VCaP (cell line): Measurements from ENCODE around the gene GPN2.

ENCODE experiments used
- H3K27ac ChIP-seq: fragments of 450-650 bp; 2 replicates; pipeline ENCODE4 v1.5.1; 2017
- TF ChIP-seq, protein P1 (sequence below): fragments of 450-650 bp; conservative IDR thresholded peaks from 2 replicates; pipeline ENCODE4 v1.5.1; 2017; ENCODE audit warnings: mild to moderate bottlenecking, moderate library complexity

GPN2 gene

DNA sequence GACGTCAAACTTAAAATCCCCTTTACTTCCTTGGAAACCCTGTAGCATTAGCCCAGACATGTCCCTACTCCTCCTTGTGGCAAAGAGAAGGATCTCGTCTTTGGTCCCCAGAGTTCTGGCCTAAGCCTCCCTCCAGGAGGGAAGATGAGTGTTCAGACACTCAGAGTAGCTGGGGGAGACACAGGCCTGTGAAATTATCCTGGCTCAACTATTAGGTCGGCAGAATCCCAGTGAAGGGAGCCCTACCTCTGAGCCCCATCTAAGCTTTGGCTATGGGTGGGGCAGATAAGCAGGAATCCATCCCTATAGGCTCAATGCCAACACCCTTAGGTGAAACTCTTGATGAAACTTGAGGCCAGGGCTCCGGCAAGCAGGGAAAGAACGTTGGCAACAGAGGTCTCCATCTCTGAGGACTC, 28.8 kb downstream of the GPN2 start:
- no peak overlapping the region for H3K27ac ChIP-seq
- TF ChIP-seq, protein P1, sequence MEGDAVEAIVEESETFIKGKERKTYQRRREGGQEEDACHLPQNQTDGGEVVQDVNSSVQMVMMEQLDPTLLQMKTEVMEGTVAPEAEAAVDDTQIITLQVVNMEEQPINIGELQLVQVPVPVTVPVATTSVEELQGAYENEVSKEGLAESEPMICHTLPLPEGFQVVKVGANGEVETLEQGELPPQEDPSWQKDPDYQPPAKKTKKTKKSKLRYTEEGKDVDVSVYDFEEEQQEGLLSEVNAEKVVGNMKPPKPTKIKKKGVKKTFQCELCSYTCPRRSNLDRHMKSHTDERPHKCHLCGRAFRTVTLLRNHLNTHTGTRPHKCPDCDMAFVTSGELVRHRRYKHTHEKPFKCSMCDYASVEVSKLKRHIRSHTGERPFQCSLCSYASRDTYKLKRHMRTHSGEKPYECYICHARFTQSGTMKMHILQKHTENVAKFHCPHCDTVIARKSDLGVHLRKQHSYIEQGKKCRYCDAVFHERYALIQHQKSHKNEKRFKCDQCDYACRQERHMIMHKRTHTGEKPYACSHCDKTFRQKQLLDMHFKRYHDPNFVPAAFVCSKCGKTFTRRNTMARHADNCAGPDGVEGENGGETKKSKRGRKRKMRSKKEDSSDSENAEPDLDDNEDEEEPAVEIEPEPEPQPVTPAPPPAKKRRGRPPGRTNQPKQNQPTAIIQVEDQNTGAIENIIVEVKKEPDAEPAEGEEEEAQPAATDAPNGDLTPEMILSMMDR: no peak

DNA sequence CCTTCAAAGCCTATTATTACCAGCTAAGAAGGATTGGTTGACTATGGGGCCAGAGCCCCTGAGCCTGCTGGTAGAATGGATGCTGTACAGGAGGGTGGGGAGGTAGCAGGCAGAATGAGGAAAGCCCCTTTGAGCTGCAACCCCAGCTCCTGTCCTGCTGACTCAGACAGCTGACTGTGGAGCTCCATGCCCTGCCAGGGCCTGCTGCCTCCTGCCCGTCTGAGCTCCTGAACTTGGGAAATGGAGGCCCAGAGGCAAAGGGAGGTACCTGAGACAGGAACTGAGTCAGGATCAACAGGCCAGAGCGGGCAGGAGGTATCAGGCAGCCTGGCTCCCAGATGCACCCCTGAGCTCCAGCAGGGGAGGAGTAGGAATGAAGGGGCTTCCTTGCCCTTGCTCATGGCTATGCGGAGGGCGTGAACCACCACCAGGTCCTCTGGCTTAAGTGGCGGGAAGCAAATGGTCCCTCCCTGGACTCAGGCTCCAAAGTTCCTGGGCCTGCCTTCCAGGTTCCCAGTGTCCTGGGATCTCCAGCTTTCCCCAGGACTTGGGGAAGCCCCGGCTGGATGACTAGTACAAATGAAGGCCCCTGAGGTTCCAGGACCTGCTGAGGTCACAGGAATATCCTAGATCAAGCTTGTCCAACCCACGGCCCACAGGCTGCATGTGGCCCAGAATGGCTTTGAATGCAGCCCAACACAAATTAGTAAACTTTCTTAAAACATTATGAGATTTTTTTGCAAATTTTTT, 31.0 kb downstream of the GPN2 start:
- no peak overlapping the region for H3K27ac ChIP-seq
- TF ChIP-seq, protein P1: no peak

DNA sequence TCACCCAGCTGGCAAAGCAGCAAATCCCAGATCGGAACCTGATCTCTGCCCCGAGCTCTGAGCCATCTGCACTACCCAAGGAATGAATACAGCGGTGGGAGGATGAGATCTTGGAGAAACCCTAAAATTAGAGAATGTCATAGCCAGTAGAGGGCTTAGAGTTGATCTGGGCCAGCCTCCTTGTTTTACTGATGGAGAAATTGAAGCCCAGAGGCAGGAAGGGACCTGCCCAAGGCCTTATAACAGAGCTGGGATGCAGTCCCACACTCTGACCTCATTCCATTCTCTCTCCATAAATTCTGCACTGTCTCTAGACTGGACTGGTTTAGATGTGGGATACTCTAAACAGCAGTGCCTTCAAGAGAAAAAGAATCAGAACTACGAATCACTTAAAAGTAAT, 31.9 kb downstream of the GPN2 start:
- H3K27ac ChIP-seq: no peak overlapping the region
- TF ChIP-seq, protein P1: no peak

DNA sequence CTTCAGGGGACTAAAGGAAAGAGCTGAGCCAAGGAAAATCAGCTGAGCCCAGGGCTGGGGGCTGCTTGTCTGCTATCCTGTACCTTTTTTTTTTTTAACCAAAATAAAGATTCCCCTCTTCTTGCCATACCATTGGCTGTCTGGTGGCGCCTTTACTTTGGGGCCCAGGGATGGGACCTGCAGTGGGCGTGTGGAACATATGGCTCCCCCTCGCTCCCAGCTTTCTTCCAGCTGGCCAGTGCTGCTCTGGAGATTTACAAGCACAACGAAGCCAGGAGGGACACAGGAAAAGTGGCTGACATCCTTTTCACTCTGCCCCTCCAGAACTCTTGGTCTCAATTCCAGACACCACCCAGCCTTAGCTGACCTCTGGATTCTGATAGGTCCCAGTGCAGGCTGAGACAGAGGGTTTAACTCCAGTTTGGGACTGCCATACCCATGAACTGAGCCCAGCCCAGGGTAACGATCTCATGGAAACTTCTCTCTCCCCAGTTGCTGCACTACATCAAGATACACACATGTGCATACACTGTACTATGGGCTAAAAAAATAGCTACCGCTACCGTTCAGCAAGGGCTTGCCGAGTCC, 32.5 kb downstream of the GPN2 start:
- H3K27ac ChIP-seq: no peak overlapping the region
- TF ChIP-seq, protein P1: no peak

DNA sequence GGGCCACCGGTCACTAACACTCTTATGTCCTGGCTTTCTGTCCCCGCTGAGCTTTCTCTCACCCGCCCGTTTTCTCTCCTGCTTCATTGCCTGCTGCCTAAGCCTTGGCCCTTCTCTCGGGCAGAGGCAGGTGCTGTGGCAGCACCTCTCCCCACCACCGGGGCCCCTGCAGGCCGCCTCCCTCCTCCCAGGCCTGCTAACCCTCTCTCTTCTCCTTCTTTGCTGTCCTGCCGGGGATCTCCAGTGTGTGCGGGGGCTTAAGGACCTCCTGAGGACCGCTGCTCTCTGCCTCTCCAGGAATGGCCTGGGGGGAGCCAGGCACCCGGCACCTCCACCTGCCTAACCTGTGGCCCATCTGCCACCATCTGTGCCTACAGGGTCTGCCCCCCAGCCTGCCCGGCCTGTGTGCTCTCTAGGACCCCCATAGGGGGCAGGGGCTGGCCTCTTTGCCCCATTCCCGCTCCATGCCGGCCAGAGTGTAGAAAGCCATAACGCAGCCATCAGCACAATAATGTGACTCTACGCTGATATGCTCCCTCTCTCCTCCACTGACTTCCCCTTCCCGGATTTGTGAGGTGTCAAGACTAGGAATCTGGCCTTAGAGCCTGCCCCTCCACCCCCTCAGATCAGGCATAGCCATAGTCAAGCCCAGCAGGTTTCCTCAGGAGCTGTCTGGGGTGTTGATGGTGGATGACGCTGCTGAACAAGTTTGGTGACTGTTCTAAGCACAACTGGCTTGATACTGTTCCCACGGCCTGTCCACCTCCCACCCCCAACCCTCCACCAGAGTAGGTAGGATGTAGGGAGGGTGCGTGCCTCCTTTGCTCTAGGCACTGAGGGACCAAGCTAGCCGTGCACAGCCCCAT, 33.2 kb downstream of the GPN2 start:
- TF ChIP-seq, protein P1: no peak
- H3K27ac ChIP-seq: no peak overlapping the region

DNA sequence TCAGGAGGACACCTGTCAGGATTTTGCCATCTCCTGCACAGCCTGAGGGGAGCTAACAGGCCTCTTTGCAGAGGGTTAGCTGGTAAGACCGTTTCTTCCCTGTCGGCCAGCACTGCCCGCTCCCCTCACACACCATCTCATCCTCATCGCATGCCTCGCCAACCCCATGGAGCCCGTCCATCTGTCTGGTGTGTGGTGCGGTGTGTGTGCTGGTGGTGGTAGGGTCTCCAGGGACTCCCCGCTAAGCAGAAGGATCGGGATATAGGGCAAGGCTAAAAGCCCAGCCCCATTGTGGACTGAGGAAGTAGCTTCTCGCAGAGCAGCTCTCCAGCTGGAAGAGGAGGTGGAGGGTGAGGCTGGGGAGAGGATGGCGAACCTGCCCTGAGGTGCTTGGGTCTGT, 33.9 kb downstream of the GPN2 start:
- no peak overlapping the region for H3K27ac ChIP-seq
- TF ChIP-seq, protein P1: no peak

DNA sequence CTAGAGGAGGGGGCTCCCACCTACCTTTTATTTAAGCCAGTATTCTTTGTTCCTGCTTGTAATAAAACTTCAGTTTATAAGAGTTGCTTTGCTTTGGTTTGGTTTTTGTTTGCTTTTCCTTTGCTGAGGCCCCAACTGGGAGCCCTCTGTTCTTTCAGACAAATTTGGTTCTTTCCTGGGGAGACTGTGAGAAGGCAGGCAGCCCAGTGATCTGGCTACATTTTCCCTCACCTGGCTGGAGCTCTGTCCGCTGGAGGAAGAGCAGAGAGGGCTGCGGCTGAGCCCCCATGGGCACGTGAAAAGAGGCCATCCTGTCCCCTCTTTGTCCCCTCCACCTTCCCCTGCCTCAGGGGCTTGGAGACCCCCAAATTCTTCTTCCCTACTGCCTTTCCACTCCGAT, 34.4 kb downstream of the GPN2 start:
- H3K27ac ChIP-seq: no peak overlapping the region

More for the DNA sequence above, 34.4 kb downstream of the GPN2 start:
- TF ChIP-seq, protein P1: no peak
